GM20431 (cell line): ENCODE data around the gene CELA3A.
"Not testable (repeated sequence)": the region's sequence is repeated elsewhere in the genome, so short reads cannot be mapped to it uniquely, and the experiment has no call there.

Experiments used
- in situ Hi-C: fragments of 300-500 bp; cut with MseI, MboI; formaldehyde crosslinking; loops from one replicate; pipeline ENCODE4 v1.15.0; 2020; ENCODE audit warnings: low sequenced_read_pairs; ENCODE audit not compliant: unreplicated experiment

Gene CELA3A

DNA sequence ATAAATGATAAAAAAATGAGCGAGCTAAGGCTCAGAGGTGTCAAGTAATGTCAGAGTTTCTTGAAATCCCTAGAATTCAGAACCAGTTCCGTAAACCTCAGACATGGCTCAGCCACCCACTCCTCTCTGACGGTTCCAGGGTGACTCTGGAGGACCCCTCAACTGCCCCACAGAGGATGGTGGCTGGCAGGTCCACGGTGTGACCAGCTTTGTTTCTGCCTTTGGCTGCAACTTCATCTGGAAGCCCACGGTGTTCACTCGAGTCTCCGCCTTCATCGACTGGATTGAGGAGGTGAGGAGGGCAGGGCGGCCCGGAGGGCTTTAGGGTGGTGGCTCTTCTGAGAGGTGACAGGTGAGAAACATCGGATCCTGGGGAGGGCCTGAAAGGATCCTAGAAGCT, 8.1 kb downstream of the CELA3A start:
- in situ Hi-C loops, result not testable (repeated sequence)

GRCh38 chr1:22012752-22013151, 11.3 kb downstream of the CELA3A start:
- in situ Hi-C loops, result not testable (repeated sequence)

DNA sequence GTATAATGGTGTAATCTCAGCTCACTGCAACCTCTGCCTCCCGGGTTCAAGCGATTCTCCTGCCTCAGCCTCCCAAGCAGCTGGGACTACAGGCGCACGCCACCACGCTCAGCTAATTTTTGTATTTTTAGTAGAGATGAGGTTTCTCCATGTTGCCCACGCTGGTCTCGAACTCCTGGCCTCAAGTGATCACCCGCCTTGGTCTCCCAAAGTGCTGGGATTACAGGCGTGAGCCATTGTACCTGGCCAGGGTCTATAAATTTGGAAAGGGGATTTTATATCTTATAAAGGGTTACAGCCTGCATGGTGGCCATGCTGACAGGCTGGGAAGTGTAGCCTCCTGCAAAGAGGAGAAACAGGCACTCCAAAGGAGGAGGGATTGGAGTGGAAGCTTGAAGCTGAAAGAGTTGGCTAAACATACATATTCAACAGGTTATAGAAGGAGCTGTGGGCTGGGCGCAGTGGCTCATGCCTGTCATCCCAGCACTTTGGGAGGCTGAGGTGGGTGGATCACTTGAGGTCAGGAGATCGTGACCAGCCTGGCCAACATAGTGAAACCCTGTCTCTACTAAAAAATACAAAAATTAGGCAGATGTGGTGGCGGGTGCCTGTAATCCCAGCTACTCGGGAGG, 13.2 kb downstream of the CELA3A start:
- in situ Hi-C loops, result not testable (repeated sequence)

DNA sequence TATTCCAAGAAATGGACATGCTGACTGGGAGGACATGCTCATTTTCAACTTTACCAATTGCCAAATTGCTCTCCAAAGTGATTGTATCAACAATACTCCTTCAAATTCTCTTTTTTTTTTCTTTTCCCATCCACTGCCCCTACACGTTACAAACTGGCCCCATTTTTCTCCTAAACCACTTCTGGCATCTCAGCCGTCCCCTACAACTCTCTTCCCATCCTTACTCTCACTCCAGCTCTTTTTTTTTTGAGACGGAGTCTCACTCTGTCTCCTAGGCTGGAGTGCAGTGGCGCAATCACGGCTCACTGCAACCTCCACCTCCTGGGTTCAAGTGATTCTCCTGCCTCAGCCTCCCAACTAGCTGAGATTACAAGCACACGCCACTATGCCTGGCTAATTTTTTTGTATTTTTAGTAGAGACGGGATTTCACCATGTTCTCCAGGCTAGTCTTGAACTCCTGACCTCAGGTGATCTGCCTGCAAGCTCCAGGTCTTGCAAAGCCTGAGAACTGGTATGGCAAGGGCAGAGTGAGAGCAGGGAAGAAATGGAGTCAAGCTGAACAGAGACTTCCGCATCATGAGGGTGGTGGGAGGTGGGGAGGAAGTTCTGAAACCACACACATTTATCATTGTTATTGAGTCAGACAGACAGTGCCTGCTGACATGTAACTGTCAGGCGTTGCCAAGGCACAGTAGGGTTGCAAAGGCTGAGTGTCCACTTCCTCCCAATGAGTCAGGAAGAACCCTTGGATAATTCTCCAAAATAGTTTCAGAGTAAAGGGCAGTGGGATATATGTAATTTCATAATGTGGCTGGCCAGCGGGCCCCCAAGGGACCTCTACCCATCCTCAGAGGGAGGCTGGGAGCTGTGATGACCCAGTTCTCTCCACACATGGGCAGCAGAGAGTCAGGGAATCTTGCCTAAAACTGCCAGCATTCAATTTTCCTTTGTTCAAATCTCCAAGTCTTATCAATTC, 17.4 kb downstream of the CELA3A start:
- in situ Hi-C loops, result no loop called here

DNA sequence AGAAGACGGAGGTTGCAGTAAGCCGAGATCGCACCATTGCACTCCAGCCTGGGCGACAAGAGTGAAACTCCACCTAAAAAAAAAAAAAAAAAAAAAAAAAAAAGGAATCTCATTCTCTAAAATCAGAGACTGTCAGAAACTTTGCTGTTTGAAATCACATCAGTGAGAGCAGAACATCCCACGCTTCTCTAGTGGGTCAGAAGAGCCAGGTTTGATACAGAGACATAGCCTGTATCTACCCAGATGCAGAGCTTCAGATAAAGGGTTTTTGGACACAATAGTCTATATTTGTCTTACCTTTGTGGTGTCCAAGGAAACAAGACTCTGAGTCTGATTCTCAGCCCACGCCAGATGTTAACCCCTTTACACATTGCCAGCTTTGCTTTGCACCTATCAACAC, 19.6 kb downstream of the CELA3A start:
- in situ Hi-C loops, result no loop called here

DNA sequence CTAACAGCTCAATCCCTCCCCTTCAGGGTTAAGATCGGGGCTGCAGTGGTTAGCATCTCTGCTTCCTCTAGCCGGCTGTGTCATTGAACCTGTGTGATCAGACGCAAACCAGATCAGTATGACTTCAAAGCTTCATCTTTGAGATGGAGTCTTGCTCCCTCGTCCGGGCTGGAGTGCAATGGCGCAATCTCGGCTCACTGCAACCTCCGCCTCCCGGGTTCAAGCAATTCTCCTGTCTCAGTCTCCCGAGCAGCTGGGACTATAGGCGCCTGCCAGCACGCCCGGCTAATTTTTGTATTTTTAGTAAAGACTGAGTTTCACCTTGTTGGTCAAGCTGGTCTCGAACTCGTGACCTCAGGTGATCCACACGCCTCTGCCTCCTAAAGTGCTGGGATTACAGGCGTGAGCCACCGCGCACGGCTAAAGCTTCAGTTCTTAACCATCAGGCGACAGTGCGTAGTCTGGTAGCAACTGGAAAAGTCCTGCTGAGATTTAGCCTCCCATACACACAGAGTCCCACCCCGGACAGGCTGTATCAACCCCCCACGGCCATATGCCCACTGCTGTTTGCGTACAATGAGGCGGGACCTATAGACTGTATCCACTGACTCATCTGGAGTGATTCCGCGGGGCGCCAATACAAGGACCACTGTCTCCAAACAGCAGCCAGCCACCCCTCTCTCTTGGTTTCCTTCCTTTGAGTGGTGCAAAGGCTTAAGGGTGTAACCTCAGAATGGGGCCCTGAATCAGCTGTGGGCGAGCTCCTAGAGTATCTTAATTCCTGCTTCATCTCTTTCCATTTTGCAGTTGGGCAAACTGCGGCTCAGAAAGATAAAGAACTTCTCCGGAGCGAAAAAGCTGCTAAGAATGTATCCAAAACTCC, 23.3 kb downstream of the CELA3A start:
- in situ Hi-C loops, result no loop called here

- in situ Hi-C loops, result no loop called here
Observed at GRCh38 chr1:22025368-22026155, 24.1 kb downstream of the CELA3A start.

DNA sequence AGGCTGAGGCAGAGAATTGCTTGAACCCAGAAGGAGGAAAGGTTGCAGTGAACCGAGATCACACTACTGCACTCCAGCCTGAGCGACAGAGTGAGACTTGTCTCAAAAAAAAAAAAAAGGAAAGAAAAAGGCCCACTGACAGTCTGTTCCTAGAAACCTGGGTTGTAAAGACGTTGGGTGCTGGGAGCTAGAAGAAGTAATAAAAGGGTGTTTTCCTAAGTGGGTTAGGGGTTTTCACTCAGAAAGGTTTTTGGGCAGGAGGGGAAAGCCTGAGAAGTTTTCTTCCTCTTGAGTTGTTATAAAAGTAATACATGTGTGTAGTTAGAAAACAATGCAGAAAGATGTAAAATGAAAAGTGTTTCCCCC, 25.4 kb downstream of the CELA3A start:
- in situ Hi-C loops, result no loop called here

- in situ Hi-C loops, result no loop called here
Observed at GRCh38 chr1:22030057-22030456, 28.6 kb downstream of the CELA3A start.

DNA sequence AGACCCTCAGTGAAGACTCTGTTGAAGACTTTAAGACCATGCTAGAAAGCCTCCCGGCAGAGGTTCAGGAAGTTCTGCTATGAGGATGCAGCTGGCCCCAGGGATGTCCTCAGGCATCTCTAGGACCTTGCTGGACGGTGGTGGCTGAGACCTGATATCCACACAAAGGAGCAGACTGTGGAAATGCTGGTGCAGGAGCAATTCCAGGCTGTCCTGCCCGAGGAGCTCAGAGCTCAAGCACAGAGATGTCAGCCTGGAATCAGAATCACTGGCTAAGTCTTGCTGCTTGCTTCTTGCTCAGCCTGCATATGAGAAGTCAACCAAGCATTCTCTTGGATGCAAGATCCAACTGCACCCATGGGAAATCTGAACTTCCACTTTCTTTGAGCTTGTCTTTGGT, 29.0 kb downstream of the CELA3A start:
- in situ Hi-C loops, result no loop called here

- in situ Hi-C loops, result no loop called here
Observed at GRCh38 chr1:22031214-22031962, 29.9 kb downstream of the CELA3A start.

GRCh38 chr1:22034834-22035233, 33.4 kb downstream of the CELA3A start:
- in situ Hi-C loops, result not testable (repeated sequence)

- in situ Hi-C loops, result no loop called here
Observed at GRCh38 chr1:22037520-22037919, 36.1 kb downstream of the CELA3A start.

DNA sequence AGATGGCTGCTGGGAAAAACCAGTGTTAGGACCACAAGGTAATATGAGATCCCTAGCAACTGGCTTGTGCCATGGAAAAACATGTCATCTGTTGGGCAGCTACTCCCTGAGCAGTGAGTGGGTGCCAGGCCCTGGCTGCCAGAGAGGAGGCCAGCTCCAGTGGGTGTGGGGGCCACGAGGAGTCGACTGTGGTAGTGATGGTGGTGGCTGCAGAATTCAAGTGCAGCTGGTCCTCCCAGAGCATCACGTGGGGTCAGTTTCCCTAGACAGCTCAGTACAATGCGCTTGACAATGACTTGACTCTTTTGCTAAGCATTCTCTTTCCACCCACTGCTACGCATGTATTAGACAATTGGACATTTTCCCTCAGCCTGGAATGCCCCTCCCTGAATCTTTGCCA, 36.6 kb downstream of the CELA3A start:
- in situ Hi-C loops, result no loop called here

DNA sequence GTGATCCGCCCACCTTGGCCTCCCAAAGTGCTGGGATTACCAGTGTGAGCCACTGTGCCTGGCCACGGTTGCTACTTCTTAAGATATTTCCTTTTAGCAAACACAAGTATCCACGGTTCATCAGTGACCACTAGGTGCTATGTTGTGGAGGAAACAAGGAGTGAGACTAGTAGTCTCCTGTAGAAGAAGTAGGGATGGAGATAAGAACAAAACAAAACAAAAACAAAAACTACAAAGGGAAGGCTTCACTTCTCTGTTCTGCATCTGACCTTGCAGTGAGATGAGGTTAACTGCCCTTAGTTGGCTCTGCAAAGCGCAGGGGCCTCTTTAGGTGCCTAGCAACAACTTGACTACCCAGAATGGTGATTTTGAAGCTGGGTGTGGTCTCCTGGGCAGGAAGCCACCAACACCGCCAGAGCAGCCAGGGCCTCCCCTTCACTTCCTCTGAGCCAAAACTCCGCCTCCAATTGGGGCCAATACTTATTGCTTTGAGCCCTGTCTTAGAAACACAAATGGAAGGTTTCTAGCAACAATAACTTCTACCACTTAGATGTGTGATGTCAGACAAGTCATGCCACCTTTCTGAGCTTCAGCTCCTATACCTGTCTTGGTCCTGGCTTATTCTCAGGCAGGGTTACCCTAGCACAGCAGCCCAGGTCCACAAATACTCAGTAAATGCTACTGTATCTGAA, 38.3 kb downstream of the CELA3A start:
- in situ Hi-C loops, result no loop called here

DNA sequence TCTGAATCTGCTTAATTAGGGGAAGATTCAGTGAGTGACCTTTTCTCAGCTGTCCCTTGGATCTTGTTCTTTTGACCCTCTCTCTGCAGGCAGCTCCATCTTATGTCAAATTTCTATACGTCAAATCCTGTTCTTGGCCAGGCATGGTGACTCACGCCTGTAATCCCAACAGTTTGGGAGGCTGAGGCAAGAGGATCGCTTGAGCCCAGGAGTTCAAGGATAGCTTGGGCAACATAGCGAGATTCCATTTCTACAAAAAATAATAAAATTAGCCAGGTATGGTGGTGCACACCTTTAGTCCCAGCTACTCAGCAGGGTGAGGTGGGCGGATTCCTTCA, 38.8 kb downstream of the CELA3A start:
- in situ Hi-C loops, result no loop called here

DNA sequence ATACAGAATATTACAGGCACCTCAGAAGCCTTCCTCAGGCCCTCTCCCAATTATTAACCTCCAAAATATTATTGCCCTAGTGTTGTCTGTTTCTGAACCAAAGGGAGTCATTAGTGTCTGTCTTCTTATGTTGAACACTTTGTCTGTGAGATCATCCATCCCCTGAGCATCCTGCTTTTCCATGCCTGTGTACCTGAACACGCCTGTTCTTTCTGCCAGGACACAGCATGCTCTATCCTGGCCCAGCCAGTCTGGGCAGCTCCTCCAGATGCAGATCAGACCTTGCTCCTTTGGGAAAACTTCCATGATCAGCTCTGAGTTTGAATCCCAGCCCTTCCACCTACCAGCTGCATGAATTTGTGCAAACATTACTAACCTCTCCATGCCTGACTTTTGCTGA, 40.0 kb downstream of the CELA3A start:
- in situ Hi-C loops, result no loop called here

- in situ Hi-C loops, result no loop called here
Observed at GRCh38 chr1:22043198-22043769, 41.8 kb downstream of the CELA3A start.
